Measurements from ENCODE around the gene C9orf43.

Gene C9orf43

GRCh38 chr9:113462781-113463286, 52.3 kb downstream of the C9orf43 start:
- Histone ChIP-seq H3K36me3 (no peaks in the 10 kb centered on the region), H3K27ac (peak overlapping the region in 1 of 2 donors; percentile 82)

DNA sequence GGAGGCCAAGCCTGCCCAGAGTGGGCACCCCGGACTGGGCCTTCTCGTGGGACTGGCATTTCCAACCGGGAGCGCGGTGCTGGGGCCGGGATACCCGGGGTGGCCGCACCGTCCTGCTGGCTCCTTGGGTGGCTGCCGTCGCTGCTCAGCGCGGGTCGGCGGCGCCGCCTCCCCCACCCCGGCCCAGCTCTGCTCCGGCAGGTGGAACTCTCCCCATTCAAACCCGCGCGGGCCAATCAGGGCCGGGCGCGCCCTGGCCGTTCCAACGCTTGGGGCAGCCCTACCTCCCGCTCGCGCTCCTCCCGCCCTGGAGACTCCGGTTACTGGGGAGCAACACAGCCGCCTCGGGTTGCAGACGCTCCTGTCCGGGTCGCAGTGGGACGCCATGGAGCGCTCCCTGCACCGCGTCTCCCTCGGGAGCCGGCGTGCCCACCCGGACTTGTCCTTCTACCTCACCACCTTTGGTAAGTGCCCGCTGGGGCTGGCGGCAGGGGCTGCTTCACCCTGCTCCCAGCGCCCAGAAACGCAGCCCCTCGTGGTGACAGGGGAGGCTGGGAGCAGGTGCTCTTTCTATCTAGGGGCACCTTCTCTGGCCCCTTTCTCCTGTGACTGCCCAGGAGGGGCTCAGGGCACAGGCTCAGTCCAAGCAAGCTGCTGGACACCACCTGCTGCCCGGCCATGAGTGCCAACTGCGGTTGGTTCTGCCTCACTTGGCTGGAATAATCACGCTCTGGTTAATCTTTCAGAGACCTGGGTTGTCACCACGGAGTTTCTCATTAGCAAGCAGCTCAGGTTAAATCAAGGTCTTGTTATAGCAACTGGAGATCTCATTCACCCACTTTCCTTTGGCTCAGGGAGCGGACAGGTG, 53.1 kb downstream of the C9orf43 start, which contains the start of gene RGS3:
RGS3 (plus strand) TSS at position 310 of the 868 bp plus-strand sequence; CDS start at position 386, 76 bp downstream.
- intact Hi-C loops (cut with DNase I; ENCODE audit: low total_unique reads), result no loop called here
- TF ChIP-seq CTCF (IDR thresholded peaks at IDR 0.05), result peak in 1 of 2 experiments; percentile 26
- DNase-seq, result peak in 1 of 2 donors; percentile 84
- no peaks in the 10 kb centered on the region for H3K9me3 ChIP-seq
- H3K27ac ChIP-seq, result peak within 1 kb of the TSS; percentile 79 to 82
- peak within 1 kb of the TSS; percentile 59 to 70 for H3K4me3 ChIP-seq
- H3K27me3 ChIP-seq, result no peaks in the 10 kb centered on the region
- H3K4me1 ChIP-seq, result peaks cover 0 to 47% (median 14%) of the 10 kb centered on the region in 4 donors
- H3K36me3 ChIP-seq, result no peaks in the 10 kb centered on the region

More at GRCh38 chr9:113462781-113463286, 52.3 kb downstream of the C9orf43 start:
- DNase-seq, result no peak
- Histone ChIP-seq H3K9me3 (no peaks in the 10 kb centered on the region), H3K4me1 (peaks cover 0 to 44% (median 14%) of the 10 kb centered on the region in 4 donors), H3K4me3 (peak overlapping the region; percentile 59 to 70), H3K27me3 (no peaks in the 10 kb centered on the region)
- intact Hi-C loops (cut with DNase I; ENCODE audit: low total_unique reads), result no loop called here
- no peak for TF ChIP-seq CTCF (IDR thresholded peaks at IDR 0.05)

DNA sequence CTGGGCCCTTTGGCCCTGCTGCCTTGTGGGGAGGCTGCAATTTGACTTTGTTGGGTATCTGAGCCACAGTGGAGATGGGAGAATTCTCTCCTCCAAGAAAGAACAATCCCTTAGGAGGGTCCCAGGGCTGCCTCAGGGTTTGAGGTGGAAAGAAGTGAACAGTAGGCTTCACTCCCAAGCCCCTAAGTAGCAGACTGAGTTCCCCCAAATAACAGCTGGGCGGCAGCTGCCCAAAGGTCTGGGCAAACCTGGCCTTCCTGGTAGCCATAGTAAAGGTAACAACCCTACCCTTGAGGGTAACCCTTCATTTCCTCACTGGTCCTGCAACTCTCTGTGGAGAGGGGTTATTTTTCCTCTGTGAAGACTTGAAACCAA, 53.7 kb downstream of the C9orf43 start:
- TF ChIP-seq CTCF (IDR thresholded peaks at IDR 0.05), result no peak
- intact Hi-C loops (cut with DNase I; ENCODE audit: low total_unique reads), result no loop called here
- Histone ChIP-seq H3K27ac (peak overlapping the region; percentile 79 to 82), H3K9me3 (no peaks in the 10 kb centered on the region), H3K4me1 (peaks cover 0 to 54% (median 14%) of the 10 kb centered on the region in 4 donors), H3K4me3 (peak overlapping the region; percentile 59 to 70), H3K36me3 (no peaks in the 10 kb centered on the region), H3K27me3 (no peaks in the 10 kb centered on the region)
- no peak for DNase-seq

DNA sequence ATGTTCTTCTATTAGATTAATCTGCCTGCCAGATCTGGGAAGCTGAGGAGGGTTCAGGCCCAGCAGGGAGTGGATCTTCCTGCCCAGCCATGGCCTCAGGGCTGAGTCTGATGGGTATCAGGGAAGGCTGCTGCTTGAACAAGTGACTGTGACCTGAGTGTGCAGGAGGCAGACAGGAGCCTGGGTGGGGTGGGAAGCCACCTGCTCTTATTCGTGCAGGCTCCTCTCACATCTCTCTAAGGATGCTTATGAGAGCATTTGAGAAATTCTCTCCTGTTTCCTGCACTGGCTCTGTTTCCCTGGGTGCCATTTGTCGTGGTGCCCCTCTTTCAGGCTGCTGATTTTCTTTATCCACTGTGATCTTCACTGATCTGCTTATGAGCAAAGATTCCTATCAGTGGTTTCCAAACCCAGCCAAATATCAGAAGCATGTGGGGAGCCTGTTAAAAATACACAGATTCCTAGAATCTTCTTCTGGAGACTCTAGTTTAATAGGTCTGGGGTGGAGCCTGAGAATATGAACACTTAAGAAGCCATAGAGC, 55.1 kb downstream of the C9orf43 start:
- TF ChIP-seq CTCF (IDR thresholded peaks at IDR 0.05), result no peak
- Histone ChIP-seq H3K27me3 (no peaks in the 10 kb centered on the region), H3K4me1 (peaks cover 0 to 65% (median 14%) of the 10 kb centered on the region in 4 donors), H3K36me3 (no peaks in the 10 kb centered on the region), H3K4me3 (peak overlapping the region; percentile 16 to 59), H3K27ac (peak overlapping the region; percentile 79 to 82), H3K9me3 (no peaks in the 10 kb centered on the region)
- intact Hi-C loops (cut with DNase I; ENCODE audit: low total_unique reads), result no loop called here
- DNase-seq, result no peak

- intact Hi-C loops (cut with DNase I; ENCODE audit: low total_unique reads), result no loop called here
- no peaks in the 10 kb centered on the region for H3K9me3 ChIP-seq
- peaks cover 0 to 81% (median 21%) of the 10 kb centered on the region in 4 donors for H3K4me1 ChIP-seq
- H3K36me3 ChIP-seq, result no peaks in the 10 kb centered on the region
- H3K27me3 ChIP-seq, result no peaks in the 10 kb centered on the region
- peak overlapping the region in 1 of 2 donors; percentile 82 for H3K27ac ChIP-seq
- no peak overlapping the region for H3K4me3 ChIP-seq
- DNase-seq, result no peak
- TF ChIP-seq CTCF (IDR thresholded peaks at IDR 0.05), result no peak
These were observed 56.6 kb downstream of the C9orf43 start for GRCh38 chr9:113467183-113467582.

Measured in tibial artery (tissue), 4 donors.